Activated CD4-positive, alpha-beta T cell treated with anti-CD3 and anti-CD28 coated beads, Interleukin-2, amount 50 U/mL, for 4 hours (primary cell): ENCODE results near the gene RAB11FIP4.

Experiments
- DNase-seq, 2 experiments: peaks; one replicate each; pipeline ENCODE4 v3.0.0-alpha.2; 2020

RAB11FIP4 gene

DNA sequence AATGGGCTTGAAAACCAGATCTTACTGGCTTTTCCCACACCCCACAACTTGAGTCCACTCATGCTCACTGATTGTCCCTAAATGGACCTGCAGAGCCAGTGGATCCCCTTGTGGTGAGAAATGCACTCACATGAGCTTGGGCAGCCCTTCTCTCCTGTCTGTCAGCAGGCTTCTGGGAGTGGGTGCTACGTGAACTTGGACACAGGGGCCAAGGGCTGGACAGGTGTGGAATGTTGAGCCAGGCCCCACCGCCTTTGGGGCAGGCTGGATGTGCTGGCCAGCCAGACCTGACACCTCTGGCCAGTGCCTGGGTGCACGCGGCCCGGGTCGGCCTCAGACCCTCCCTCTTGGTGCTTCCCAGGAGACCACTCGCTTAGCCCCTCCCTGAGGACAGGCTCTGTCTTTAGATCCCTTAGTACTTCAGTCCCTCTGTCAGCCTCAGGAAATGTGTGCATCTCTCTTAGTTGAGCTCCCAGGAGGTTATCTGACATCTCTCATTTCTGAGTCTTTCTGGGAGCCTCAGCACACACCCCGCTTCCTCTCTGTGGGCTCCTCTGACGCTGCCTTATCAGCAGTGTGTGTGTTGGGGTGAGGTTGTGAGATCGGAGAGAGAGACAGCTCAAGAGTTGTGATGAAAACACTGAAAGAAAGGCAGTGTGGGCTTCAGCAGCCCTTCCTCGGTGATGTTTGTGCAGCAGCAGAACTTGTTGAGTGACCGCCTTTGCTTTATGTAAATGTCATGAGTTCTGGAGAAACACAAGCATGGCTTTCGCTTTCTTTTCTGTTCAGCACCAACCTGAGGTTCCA is 117.0 kb downstream of the RAB11FIP4 start:
- DNase-seq = peak; percentile 43 to 53

DNA sequence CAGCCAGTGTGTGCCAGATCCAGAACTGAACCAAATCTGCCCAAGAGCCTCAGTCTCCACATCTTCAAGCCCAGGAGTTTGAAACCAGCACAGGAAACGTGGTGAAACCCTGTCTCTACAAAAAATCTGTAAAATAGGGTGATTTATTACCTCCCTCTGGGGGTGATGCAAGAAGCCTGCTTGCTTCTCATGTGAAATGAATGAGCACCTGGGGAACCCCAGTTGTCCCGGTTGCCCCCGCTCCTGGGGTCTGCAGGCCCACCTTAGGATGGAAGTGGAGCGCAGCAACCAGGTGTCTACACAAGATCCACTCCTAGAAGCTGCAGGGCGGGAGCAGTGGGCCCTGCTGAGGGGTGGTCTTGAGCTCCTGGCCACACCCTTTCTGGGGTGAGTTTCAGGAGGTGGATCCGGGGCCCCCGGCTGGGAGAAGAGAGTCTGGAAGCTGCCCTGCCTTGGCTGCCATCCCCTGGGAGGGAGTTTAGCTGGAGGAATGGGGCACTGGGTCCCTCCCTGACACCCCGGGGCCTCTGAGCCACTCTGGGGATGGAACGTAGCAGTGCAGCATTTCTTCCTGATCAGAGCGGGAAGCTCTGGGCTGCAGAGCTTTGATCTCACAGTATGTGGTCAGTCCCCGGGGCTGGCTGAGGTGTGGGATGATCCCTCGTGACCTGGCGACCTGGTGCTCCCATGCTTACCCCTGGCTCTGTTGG is 117.8 kb downstream of the RAB11FIP4 start:
- no peak for DNase-seq

DNA sequence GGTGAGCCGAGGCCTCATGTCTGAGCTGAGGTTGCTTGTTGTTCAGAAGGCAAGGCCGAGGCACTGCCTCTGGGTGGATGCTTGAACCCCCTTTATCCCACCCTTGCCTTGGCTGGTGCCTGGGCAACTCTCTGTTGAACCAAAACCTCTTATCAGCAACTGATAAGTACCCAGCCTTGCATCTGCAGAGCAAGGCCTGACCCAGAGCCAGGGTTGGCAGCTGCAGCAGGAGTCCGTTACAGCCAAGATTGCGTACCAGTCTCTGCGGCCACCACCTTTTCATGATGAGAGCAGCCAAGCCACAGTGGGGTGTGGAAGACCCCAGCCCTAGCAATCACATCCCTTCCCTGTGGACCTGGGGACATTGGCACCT is 118.3 kb downstream of the RAB11FIP4 start:
- DNase-seq = no peak

DNA sequence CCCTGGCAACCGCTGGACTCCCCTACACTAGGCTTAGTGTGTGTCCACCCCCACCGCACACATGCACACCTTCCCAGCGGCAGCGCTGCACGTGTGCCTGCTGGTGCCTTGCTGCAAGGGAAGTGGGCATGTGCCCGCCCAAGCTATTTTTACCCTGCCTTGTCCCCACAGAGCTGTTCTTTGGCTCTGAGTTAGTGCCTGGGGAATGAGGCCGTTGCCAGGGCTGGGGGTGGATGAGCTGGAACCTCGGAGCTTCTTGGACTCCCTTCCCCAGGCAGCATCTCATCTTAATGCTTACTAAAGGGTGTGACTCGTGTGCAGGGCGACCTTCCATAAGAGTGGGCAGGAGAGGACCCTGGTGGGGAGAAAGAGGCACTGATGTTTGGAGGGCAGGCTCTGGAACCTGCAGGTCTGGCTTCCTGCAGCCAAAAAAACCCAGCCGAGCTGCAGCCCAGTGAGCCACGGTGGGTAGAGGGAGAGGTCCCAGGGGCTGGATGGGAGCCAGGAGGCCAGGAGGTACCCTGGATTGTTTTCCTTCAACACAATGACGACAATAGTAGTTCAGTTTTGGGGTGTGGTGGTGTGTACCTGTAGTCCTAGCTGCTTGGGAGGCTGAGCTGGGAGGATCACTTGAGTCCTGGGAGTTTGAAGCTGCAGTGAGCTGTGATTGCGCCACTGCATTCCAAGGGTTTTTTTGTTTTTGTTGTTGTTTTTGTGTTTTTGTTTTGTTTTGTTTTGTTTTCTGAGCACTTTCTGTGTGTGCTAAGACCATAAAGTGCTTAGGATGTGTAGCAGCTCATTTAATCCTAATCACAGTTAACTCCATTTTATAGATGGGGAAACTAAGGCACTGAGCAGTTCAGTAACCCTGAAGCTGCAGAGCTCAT is 119.1 kb downstream of the RAB11FIP4 start:
- DNase-seq = no peak

DNA sequence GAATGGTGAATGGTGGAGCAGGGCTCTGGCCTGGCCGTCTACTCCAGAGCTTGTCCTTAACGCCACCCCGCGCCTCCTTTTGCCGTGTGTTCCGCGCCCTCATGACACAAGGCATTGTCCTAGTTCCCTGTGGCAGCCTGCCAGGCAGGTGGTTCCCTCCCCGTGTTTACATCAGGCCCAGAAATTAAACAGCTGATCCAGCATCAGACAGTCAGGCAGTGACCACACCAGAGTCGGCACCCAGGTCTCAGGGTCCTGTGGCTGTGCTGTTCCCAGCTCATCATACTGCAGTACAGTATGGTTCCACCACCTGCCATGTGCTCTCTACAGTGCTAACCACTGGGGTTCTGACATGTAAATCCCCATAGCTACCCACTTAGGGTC is 119.7 kb downstream of the RAB11FIP4 start:
- DNase-seq = no peak

DNA sequence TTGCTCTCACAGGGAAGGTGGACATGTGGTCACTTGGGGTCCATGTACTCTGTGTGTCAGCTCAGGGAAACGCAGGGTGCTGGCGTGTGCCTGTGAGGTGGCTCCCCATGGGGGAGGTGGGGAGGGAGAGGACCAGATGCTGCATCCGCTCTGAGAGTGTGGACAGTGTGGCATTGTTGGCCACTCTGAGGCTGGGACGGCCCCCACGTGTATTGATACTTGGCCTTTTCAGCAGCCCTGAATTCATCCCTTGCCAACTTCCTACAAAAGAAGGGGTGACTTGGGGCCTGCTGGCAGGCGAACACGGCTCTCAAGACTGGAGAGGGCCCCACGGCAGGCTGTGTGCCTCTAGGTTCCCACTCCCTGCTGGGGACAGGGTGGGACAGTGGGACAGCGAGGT is 120.1 kb downstream of the RAB11FIP4 start:
- no peak for DNase-seq

DNA sequence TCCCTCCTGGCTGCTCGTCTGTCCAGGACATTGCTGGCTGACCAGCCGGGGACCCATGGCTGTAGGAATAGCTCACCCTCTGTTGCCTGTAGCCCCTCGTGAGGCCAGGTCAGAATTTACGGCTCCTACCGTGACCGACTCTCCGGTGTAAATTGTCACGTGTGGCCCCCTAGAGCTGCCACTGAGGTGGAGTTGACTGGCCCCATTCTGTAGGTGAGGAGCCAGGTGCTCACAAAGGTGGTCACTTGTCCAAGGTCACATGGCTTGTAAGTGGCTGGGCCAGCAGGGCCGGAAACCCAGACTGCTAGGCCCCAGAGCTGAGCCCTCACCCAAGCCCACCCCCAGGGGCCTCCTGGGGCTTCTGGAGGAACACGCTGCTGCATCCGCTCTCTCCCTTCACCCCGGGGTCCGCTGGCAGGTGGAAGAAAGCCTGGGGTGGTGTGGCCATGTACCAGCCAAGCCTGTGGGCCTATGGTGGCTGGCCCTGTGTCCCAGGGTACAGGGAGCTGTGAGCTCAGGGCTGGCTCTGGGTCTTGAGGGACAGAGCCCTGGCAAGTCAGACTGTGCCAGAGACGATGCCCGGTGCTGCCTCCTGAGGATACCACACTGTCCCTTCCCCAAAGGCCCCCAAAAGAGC is 120.7 kb downstream of the RAB11FIP4 start:
- no peak for DNase-seq

DNA sequence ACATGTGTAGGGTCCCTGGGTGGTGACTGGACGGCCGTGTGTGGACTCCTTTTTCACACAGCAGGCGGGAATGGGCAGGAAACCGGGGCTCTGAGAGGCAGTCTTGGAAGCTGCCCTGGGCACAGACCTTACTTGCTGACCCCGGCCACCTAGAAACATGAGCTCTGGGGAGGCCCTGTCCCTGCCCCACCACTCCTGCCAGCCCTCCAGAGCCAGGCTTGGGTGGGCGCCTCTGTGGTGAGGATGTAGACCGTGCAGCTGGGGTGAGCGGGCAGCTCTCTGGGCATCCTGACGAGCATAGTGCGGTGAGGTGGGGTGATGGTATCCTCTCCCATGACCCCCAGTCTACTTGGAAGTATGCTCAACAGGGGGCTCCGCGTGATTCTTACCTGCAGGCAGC is 121.3 kb downstream of the RAB11FIP4 start:
- DNase-seq = no peak

DNA sequence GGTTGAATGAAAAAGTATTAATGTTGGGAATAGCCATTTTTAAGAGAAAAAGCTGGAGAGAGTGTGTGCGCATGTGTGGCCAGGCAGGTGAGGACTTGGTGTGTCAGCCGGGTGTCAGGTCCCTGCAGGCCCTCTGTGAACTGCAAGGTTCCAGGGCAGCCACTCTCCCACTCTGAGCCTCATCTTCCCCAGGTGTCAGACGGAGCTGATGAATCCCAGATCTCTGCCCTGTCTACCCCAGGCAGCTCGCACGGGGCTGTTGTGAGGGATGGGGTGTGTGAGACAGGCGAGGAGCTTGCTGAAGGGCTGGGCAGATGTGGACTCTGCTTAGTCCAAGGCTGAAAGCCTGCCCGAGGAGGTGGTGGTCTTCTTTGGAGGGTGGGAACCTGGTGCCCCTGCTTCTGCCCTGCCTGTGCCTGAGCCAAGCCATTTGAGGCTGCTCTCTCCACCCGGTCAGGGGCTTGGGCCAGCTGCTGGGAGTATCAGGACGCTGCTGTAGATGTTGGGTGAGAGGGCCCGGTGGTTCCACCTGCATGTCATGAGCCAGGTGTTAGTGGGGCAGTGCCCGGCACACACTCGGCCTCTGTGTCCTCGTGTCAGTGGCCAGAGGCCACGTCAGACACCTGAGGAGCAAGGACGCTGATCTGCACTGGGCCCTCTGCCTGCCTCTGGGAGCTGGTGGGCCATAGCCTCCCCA is 122.4 kb downstream of the RAB11FIP4 start:
- no peak for DNase-seq

DNA sequence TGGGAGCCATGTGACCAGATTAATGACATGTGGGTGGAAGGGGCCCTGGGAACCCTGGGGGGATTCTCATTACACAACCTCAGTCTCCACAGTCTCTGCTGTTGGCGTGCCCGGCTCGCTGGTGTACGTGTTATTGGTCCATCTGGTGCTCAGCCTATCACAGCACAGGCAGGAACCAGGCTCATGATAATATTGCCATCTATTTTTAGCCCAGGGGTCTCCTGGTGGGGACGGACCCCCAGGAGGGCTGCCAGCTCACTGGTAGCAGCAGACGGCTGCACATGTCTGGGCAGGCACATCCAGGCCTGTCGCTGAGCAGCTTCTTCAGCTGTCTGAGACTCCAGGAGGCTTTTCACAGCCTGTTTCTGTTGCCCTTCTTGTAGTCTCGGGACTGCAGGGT is 123.8 kb downstream of the RAB11FIP4 start:
- no peak for DNase-seq

DNA sequence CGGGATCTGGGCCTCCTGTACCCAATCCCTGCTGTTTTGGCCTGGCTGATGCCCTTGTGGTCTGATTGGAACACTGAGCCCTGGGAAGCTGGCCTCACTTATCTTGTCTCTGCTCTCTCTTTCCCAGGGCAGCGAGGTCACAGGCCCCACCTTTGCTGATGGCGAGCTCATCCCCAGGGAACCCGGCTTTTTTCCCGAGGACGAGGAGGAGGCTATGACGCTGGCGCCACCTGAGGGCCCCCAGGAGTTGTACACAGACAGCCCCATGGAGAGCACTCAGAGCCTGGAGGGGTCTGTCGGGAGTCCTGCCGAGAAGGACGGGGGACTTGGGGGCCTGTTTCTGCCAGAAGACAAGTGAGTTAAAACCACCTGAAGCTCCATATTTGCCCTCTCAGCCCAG is 126.0 kb downstream of the RAB11FIP4 start:
- DNase-seq = no peak

DNA sequence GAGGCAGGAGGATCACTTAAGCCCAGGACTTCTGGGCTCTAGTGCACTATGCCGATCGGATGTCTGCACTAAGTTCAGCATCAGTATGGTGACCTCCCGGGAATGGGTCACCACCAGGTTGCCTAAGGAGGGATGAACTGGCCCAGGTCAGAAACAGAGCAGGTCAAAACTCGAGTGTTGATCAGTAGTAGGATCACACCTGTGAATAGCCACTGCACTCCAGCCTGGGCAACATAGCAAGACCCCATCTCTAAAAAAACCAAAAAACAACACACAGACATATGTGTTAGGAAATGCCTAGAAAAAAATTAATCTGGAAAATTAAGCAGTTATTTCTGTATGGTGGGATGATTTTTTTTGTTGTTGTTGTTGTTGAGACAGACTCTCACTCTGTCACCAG is 127.0 kb downstream of the RAB11FIP4 start:
- no peak for DNase-seq

DNA sequence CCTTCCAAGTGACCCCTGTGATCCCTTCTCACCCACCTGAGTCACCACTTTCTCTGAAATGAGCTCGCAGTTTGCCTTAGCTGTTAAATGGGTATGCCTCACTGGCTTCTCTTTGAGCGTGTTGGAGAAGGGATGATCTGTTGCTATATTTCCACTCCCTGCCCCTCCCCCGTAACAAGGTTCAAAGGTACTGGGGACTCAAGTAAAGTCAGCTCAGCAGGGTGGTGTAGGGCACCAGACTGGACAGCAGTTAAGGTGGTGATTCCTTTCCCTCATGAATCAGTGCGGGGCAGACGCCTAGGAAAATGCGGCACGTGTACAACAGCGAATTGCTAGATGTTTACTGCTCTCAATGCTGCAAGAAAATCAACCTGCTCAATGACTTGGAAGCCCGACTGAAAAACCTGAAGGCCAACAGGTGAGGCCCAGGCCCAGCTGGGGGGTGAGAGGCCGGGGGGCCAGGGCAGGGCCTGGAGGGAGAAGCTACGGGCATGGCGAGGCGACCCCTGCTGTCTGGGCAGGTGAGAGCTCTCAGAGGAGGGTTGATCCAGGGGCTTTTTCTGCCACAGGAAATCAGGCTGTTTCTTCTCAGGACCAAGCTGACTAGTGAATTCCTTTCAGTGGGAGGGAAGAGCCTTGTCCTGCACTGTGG is 130.3 kb downstream of the RAB11FIP4 start:
- DNase-seq = no peak

DNA sequence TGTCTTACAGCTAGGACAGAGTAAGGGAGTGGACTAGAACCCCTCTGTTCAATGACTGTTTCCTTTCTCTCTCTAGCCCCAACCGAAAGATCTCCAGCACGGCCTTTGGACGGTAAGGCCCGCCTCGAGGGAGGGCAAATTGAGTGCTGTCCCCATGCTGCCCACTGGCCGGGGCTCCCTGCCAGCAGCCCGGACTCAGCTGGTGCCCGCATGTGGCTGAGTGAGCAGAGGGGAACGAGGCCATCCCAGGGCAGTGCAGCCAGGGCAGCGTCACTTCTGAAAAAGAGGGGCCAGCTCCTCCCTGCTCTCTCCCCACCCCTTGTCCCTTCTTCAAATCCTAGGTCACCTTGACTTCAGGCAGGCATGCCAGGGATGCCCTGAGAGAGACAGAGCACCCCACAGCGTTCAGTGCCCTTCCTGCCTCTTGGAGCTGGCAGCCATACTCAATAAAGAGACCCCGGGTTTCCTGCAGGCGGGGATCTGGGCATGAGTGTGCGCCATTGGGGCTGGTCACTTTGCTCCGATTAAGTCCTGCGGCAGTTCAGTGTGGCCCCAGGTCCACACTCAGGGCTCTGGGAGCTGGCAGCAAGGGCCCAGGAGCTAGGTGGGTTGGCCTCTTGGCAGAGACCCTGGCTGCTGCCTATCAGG is 130.9 kb downstream of the RAB11FIP4 start:
- DNase-seq = no peak

DNA sequence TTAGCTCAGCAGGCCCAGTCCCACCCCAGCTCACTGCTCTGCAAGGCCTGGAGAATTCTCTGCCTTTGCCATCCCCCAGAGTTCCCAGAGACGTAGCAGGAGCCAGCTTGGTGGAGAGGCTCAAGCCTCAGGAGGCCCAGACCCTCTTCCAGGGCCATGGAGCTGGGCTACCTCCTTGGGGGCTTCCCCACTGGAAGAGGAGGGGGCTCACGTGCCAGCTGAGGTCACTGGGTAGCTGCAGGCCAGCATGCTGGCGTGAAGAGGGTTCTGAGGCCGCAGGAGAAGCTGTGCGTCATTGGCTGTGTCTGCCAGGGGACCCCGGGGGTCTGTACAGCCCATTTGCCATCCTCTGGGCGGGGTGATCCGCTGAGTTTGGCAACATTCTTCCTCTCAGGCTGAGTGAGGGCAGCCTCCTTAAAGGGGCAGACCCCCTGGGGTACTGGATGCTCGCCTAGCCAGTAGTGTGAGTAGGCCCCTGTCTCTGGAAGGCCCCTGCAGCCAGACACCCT is 131.6 kb downstream of the RAB11FIP4 start:
- no peak for DNase-seq

DNA sequence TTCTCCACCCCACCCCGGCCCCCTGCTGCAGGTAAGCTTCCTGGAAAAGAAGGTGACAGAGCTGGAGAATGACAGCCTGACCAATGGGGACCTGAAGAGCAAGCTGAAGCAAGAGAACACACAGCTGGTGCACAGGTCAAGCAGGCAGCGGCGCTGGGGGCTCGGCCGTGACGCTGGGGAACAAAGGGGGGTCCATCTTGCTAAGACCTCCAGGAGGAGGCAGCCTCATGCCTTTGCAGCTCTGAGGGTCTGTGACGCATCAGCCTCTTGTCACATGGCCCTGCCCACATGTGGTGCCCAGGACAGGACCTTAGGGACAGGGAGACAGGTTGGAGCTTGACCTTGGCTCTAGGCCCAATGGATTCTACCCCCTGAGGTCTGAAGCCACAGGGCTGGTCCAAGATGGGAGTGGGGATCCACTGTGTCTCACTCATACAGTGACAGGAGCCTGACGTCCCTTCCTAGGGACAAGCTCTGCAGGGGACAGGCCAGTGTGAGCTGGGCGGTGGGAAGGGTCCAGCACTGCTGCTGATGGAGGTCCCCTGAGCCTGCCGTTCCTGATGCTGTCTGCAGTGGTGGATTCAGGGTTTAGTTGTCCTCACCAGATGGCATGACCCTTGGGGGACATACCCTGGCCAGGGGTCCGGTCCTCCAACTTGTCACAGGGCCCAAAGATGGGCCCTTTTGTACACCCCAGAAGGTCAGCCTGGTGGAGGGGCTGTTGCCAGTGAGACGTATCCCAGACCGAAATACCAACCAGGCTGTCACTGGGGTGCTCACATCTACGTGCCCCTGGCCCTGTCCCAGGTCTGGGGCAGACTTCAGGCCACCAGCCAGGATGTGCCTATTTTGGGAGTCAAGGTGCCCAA is 132.6 kb downstream of the RAB11FIP4 start:
- DNase-seq = no peak

DNA sequence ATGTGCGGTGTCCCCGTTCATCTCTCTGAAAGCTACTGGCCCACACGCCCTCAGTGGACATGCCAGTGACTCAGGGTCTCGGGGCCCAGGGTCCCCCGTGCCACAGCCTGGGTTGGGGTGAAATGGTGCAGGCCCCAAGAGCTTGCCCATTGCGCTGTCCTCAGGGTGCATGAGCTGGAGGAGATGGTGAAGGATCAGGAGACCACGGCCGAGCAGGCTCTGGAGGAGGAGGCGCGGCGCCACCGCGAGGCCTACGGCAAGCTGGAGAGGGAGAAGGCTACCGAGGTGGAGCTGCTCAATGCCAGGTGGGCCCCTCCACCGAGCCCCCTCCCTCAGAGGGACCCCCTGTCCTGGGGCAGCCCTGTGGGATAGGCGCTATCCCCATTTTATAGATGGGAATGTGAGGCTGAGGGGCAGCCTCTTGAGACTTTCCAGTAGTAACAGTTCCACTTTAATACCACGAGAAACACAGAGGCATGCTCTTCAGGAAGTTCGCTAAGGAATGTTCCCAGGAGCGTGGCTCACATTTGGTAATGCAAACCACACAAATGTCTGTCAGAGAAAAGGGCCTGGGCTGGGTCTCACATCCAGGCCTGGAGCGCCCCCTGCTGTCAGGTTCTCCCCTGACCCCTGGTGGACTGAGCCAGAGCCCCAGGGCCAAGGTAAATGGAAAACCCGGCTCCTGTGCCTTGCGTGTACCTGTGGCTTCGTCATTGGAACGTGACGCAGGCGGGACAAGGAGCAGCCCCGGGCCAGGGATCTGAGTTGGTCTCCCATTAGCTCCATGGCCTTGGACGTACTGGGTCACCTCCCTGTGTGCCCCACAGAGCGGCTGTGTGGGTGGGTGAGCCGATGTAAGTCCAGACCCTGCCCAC is 133.7 kb downstream of the RAB11FIP4 start:
- peak; percentile 87 to 92 for DNase-seq

DNA sequence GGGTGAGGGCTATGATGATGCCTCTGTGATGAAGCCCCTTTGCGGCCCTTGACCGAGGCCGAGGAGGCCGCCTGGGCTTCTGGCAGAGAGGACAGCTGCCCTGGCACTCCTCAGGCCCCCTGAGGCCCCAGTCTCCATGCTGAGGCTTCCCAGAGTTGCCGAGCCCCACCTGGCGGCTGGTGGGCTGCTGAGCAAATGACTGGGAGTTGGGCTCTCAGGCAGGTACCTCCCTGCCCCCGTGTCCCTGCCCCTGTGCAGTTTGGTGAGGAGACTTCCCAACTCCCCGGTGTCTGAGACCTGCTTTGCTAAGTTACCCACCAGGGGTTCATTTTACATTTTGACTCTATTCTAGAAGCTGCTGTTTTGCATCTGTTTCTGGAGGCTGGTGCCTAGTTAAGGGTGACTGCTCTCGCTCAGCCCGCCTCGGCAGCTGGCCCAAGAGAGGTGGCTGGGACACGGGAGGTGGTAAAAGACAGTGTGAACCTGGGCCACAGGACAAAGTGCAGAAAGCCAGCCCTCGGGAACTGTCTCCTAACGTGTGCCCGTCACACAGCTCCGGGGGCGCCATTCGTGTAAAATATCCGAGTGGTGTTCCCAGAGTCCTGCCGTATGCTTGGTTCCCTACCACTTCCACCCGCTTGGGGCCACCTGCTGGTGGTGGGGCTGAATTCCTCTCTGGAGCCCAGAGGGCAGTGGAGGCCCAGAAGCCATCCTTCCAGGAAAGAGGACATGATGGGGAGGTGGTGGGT is 134.5 kb downstream of the RAB11FIP4 start:
- no peak for DNase-seq
